ENCODE data around the gene CACNA1A. TPM values are rescaled to one million over a fixed set of nuclear protein-coding genes. Genes with fewer than 3 reads are reported as not detected.
"Not testable (repeated sequence)": the region's sequence is repeated elsewhere in the genome, so short reads cannot be mapped to it uniquely, and the experiment has no call there.

The CACNA1A gene
- total RNA-seq, 1 donor from 2014 or later = 37.4 TPM

- ATAC-seq (no peak), DNase-seq (ENCODE audit: low spot score) (no peak)
- intact Hi-C loops (cut with DNase I) = no loop called here
These were observed 75.3 kb downstream of the CACNA1A start for GRCh38 chr19:13430790-13431582.

GRCh38 chr19:13429563-13429962 is 76.7 kb downstream of the CACNA1A start:
- no peak for DNase-seq (ENCODE audit: low spot score)
- ATAC-seq = no peak
- intact Hi-C loops (cut with DNase I) = no loop called here

- no peak for ATAC-seq
- no peak for DNase-seq (ENCODE audit: low spot score)
- intact Hi-C loops (cut with DNase I) = no loop called here
These were observed 77.9 kb downstream of the CACNA1A start for GRCh38 chr19:13428352-13428751.

GRCh38 chr19:13427273-13428051 is 78.8 kb downstream of the CACNA1A start:
- intact Hi-C loops (cut with DNase I) = no loop called here

GRCh38 chr19:13425875-13426274 is 80.4 kb downstream of the CACNA1A start:
- DNase-seq (ENCODE audit: low spot score); ATAC-seq; intact Hi-C loops (cut with DNase I): not testable (repeated sequence)

More at GRCh38 chr19:13427273-13428051, 78.8 kb downstream of the CACNA1A start:
- ATAC-seq = no peak
- no peak for DNase-seq (ENCODE audit: low spot score)

- ATAC-seq (no peak), DNase-seq (ENCODE audit: low spot score) (no peak)
- intact Hi-C loops (cut with DNase I) = no loop called here
These were observed 81.1 kb downstream of the CACNA1A start for GRCh38 chr19:13425151-13425550.

GRCh38 chr19:13420780-13421179 is 85.5 kb downstream of the CACNA1A start:
- intact Hi-C loops (cut with DNase I) = no loop called here
- no peak for DNase-seq (ENCODE audit: low spot score)
- ATAC-seq = no peak

- ATAC-seq (no peak), DNase-seq (ENCODE audit: low spot score) (no peak)
- intact Hi-C loops (cut with DNase I) = no loop called here
These were observed 89.2 kb downstream of the CACNA1A start for GRCh38 chr19:13417054-13417453.

- intact Hi-C loops (cut with DNase I) = no loop called here
- no peak for DNase-seq (ENCODE audit: low spot score)
- ATAC-seq = no peak
These were observed 94.4 kb downstream of the CACNA1A start for GRCh38 chr19:13411899-13412298.

GRCh38 chr19:13410946-13411345 is 95.3 kb downstream of the CACNA1A start:
- intact Hi-C loops (cut with DNase I) = no loop called here
- ATAC-seq = no peak
- DNase-seq (ENCODE audit: low spot score) = no peak

GRCh38 chr19:13408889-13409518 is 97.3 kb downstream of the CACNA1A start:
- ATAC-seq (no peak), DNase-seq (ENCODE audit: low spot score) (no peak)
- intact Hi-C loops (cut with DNase I) = no loop called here

- DNase-seq (ENCODE audit: low spot score) (no peak), ATAC-seq (no peak)
- intact Hi-C loops (cut with DNase I) = no loop called here
These were observed 102.0 kb downstream of the CACNA1A start for GRCh38 chr19:13404236-13404635.

- no peak for ATAC-seq
- intact Hi-C loops (cut with DNase I) = no loop called here
- no peak for DNase-seq (ENCODE audit: low spot score)
These were observed 104.9 kb downstream of the CACNA1A start for GRCh38 chr19:13401388-13401787.

- intact Hi-C loops (cut with DNase I) = no loop called here
- DNase-seq (ENCODE audit: low spot score) (no peak), ATAC-seq (no peak)
These were observed 106.0 kb downstream of the CACNA1A start for GRCh38 chr19:13400296-13400695.

GRCh38 chr19:13399746-13400145 is 106.5 kb downstream of the CACNA1A start:
- no peak for DNase-seq (ENCODE audit: low spot score)
- intact Hi-C loops (cut with DNase I) = no loop called here
- ATAC-seq = no peak

GRCh38 chr19:13398780-13399726 is 107.2 kb downstream of the CACNA1A start:
- intact Hi-C loops (cut with DNase I) = no loop called here
- ATAC-seq (no peak), DNase-seq (ENCODE audit: low spot score) (no peak)

GRCh38 chr19:13398182-13398581 is 108.1 kb downstream of the CACNA1A start:
- ATAC-seq (no peak), DNase-seq (ENCODE audit: low spot score) (no peak)
- intact Hi-C loops (cut with DNase I) = no loop called here

GRCh38 chr19:13396250-13397080 is 109.8 kb downstream of the CACNA1A start:
- intact Hi-C loops (cut with DNase I) = no loop called here
- peak; percentile 63 for DNase-seq (ENCODE audit: low spot score)
- ATAC-seq = peak; percentile 91

Data from sciatic nerve (tissue), 2 donors.